HG03558 (cell line): ENCODE results near the gene FXYD2.
"Not testable (repeated sequence)": the region's sequence is repeated elsewhere in the genome, so short reads cannot be mapped to it uniquely, and the experiment has no call there.

Source experiments
- ATAC-seq: cut with Tn5 transposase; IDR thresholded peaks from one replicate; pipeline ENCODE4 v1.9.1; 2021; ENCODE audit warnings: moderate number of reproducible peaks; ENCODE audit not compliant: unreplicated experiment; ENCODE audit errors: extremely low read depth

Gene FXYD2

DNA sequence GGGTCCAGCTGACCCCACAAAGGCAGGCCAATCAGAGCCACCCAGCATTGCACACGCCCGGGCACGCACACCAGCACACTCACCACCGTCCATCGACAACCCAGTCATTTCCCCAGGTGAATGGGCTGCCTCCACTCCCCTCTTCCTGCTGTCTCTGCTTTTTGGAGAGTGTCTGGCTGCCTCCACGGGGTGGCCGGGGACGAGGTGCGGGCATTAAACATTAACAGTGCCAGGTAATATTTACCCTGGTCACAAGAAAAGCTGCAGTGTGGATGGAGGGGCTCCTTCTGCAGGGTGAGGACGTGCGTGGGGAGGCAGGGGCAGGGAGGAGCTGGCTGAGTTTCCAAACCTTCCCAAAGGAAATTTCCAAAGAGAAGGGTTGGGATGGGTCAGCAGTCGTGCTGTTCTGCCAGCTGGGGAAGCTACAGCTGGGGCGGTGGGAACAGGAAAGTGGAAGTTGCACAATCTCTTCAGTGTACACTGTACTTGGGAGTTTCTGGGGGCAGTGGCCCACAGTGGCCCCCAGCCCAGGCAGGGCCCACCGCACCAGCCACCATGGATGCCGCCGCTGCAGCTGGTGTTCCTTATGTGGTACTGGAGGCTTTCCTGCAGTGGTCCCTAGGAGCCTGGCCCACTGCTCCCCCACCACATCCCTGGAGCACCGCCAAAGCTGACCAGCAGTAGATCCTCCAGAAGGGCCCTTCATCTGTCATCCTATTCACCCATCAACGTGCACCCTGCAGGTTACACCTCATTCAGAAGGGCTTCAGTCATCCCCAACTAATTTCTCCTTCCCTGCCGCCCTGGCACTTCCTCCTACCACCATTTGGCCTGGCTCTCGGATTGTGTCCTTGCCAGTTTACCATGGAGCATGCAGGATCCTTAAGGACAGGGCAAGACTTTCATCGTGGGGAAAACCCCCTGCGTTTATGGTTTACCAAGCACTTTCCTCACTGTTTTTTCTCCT is at the start of gene FXYD2:
FXYD2 (minus strand) TSS at position 174 of the 967 bp plus-strand sequence; CDS start at position 108, 66 bp downstream.
- ATAC-seq = no peak

DNA sequence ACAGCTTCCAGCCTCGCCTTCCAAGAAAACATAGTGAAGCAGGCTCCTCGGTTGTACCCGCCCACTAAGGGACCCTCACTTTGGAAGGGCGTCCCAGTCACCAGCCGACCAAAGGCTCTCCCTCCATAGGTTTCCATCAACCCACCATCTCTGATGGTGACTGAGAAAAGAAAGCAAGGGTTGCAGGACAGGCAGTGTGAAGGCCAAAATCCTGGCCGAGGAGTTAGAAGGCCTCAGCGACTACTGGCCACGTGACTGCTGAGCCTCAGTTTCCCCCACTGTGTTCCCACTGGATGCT is 49.2 kb upstream of the FXYD2 start:
- ATAC-seq = no peak

DNA sequence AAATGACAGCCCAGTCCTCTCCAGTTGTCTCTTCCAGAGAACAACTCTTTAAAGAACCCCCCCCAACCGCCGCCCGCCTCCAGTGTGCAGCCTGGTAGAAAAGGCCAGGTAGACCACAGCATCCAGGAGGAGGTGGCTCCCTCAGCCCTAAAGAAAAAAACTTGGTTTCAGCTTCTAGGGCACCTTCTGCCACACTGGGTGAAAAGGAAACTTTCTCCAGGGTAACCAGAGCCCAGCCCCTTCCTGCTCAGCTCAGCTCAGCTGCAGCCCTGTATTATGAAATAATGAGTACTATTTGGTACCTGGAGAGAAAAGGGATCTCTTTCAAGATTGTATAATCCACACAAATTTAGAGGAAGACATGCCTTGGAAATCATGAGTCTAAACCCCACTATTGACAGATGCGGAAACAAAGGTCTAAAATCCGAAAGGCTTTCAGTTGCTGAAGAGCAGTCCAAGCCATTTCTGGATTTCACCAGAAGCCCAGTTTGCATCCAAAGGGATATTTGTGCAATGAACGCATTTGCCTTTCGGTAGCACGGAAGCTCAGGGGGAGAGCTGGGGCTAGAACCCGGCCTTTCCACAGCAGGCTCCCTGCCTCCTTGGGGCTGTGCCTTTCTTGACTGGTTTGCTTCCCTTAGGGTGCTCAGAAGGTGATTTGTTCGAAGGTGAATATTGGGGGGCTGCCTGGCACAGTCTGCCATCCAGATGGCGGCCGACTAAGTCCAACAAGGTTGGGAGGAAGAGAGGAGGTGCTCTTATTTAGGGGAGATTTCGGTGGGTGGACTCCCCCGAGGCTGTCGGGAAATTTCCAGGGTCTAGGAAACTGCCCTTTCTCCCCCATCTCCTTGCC is 48.7 kb upstream of the FXYD2 start:
- no peak for ATAC-seq

DNA sequence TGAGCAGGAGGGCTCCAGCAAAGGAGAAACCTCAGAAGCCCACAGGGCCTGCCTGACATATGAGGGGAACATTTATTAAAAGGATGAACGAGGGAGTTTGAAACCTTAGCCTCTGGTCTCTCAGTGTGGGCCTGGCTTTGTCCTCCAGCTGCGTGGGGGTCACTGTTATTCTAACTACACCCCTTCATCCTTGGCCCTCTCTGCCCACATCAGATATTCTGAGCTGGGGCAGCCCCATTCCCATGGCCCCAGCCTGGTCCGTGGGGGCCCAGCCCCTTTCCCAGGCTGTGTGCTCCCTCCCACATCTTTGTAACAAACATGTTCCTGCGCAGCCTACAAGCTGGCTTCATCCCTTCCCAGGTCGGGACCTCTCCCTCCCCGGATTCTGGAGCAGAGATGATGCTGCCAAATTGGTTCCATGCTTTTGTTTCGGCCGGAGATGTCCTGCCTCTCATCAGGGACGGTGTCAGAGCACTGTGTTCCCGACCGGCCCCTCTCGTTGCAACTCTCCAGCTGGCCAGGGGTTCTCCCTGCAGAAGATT is 47.9 kb upstream of the FXYD2 start:
- no peak for ATAC-seq

DNA sequence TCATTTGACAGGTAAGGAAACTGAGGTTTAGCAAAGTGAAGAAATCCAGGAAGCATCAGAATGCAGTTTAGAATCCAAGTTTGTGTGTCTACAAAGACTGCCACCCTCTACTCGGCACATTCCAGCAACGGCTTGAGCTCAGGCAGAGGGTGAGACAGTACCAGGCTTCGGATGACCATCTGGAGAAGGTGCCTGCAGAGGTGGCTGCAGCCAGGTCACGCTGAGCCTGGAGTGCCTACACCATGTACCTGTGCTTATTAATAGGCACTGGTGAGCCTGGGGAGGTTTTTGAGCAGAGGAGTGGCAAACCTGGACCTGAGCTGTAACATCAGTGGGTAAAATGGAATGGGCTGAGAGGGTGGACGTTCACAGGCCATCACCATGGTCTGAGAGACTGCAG is 47.2 kb upstream of the FXYD2 start:
- ATAC-seq = no peak

DNA sequence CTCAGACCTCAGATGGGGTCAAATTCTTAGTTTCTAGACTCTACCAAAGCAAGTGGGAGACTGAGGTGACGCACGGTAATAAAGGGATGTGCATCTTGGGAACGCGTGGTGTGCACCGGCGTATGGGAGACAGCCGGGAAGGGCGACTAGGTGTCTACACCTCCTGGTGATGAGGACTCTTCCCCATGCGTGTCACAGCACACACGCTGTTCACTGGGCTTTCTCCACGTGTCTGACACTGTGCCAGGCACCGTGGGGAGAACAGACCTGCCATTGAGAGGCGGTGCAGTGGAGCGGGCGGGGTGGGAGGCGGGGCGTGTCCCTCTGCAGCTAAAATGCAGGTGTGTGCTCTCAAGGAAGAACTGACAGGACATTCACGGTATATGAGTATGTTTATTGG is 46.6 kb upstream of the FXYD2 start:
- no peak for ATAC-seq

DNA sequence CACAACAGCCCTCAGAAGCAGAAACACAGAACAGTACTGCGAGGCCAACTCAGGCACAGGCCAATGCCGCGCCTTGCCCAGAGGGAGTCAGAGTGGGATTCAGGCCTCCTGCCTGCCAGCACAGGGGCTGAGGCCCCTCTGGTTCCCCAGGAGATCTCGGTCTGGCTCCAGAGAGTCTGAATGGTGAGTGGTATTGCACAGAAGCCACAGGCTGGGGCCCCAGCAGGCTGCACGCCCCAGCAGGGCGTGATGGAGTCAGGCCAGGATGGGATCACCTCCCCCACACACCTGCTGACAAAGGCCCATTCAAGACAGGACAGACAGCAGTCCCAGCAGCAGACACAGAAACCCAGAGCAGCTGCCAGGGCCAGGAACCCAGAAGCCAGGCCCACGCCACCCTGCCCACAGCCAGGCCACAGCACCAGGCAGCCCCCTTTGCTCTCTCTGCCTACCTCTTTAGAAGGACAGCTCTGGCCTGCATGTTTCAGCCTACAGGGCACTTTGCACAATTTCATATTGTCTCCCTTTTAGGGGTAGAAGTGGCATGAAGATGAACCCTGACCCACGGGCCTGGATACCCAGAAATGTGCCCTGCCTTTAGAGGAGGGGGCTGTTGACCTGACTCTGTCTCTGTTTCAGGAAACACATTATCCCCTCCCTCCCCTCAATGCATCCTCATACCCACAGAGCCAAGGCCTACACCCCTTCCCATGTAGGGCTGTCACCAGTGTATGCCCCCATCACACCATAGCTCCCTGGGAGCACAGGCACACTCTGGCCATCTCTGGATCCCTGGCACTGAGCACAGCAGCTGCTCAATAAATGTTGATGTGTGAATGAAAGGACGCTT is 45.8 kb upstream of the FXYD2 start:
- no peak for ATAC-seq

DNA sequence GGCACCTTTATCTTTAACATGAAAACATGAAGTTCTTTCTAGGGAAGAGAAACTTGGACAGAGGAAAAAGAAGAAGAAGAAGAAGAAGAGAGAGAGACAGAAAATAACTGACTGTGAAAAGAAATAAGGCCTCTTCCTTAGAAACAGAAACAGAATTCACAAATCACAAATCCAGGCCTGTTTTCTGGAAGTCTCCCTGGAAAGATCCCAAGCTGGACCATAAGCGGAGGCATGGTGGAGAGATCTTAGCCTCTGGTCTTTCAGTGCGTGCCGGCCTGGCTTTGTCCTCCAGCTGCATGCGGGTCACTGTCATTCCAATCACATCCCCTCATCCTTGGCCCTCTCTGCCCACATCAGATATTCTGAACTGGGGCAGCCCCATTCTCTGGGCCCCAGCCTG is 45.1 kb upstream of the FXYD2 start:
- no peak for ATAC-seq

DNA sequence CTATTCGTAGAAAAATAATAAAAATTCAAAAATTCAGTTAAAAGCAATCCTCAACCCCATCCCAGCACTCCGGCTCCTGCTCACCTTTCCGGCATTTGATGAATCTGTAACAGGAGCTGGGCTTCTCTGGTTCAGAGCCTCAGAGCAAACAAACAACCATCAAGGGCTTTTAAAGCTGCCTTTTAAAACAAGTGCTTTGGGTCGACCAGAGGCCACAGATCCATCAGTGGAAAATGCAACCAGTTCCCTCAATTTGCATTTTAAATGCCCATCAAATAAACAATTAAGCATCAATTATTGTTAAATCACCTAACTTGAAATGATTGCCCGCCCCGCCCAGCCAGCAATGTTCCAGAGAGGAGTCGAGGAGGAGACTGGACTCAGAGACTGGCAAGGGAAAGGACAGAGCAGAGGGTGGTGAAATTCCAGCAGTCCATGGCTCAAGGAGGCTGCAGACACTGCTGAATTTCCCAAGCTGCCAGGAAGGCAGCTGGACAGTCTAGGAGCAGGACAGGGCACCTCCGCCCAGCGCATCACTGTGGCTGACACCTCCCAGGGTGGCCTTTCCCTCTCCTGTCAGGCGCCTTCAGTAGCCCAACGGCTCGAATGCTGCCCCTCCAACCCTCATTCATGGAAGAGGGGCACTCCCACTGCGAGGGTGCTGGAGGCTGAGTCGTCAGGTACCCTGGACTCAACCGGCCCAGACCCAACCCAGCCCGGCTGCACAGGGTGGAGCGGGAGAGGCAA is 44.4 kb upstream of the FXYD2 start:
- ATAC-seq = no peak

DNA sequence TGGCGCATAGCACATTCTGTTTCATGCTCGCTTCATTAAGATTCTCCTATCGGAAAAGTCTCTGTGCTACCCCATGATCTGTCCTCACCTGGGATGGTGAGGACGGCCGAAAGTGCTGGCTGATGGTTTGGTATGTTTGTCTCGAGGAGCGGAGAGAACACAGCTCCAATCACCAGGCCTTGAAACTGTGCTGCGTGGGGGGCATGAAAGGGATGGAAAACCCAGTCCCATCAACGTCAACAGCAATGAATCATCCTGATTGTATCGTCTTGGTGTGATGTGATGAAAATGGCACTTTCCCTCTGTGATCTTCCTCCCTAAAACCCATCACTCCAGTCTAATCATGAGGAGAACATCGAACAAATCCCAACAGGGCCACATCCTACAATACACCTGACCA is 43.5 kb upstream of the FXYD2 start:
- no peak for ATAC-seq

DNA sequence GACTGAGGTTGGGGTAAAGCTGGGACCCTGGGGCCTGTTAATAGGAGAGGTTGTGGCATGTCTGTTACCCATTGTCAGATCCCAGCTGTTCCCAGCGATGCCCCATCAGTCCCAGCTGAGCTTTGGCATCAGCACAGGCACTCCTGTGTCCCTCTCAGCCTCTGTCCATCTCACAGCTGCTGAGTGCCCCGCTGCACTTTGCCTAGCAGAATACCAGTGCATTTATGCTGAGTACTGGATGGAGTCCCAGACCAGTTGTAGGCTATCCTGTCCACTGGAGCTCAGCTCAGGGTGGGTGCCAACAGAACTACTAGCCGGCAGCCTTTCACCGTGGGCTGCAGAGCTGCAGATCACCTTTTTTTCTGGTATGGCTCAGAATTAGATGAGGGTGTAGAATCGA is 42.0 kb upstream of the FXYD2 start:
- ATAC-seq = no peak

DNA sequence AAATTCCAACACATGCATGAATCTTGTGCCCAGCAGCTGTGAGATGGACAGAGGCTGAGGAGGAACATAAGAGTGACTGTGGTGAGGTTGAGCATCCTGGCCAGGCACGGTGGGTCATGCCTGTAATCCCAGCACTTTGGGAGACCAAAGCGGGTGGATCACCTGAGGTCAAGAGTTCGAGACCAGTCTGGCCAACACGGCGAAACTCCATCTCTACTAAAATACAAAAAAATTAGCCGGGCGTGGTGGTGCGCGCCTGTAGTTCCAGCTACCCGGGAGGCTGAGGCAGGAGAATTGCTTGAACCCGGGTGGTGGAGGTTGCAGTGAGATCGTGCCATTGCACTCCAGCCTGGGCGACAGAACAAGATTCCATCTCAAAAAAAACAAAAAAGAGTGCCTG is 41.0 kb upstream of the FXYD2 start:
- not testable (repeated sequence) for ATAC-seq

DNA sequence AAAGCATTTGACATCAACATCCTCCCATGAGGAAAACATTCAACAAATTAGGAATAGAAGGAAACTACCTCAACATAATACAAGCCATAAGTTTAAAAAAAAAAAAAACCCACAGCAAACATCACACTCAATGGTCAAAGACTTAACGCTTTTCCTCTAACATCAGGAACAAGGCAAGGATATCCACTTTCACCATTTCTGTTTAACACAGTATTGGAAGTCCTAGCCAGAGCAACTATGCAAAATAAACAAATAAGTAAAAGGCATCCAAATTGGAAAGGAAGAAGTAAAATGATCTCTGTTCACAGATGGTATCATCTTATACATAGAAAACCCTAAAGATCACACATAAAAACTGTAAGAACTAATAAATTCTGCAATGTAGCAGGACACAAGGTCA is 38.8 kb upstream of the FXYD2 start:
- no peak for ATAC-seq

DNA sequence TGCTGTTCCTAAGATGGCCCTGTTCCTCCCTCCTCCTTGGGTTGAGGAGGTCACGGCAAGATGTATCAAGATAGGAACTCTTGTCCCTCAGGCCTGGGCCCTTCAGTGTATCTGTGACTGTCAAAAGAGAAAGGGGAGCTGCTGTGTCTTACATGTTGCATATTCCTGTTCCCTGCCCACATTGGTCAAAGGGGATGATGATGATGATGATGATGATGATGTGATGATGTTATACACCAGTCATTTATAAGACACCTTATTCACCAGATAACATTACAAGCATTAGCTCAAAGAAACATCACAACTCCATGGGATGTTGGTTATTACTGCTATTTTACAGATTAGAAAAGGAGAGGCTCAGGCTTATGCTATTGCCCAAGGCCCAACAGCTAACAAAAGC is 38.2 kb upstream of the FXYD2 start:
- no peak for ATAC-seq

DNA sequence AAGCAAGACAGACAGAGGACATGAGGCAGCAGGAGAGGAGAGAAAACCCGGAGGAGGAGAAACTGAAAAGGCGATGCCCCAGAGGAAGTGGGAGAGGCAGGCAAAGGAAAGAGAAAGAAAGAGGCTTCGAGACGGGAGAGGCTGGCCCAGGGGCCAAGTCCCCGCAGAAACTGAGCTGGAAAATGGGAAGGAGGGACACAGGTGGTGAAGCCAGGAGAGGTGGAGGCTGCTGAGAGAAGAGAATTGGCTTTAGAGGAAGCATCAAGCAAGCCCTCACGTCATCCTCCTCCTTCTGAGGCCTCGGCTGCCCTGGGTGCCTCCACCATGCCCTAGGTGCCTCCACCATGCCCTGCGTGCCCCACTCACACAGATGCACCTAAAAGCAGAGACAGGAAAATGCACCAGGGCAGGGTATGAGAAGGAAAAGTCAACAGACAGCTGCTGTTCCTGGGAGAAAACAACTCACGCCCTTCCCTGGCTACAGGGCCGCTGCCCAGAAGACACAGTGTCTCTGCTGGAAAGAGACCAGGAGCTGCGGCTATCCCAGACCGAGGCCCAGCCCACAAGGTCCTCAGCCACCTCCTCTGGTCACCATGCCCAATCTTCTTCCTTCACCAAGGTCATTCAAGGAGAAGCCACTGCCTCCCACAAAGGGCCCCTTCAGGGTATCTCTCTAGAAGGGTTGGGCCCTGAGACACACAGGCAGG is 37.6 kb upstream of the FXYD2 start:
- ATAC-seq = no peak

DNA sequence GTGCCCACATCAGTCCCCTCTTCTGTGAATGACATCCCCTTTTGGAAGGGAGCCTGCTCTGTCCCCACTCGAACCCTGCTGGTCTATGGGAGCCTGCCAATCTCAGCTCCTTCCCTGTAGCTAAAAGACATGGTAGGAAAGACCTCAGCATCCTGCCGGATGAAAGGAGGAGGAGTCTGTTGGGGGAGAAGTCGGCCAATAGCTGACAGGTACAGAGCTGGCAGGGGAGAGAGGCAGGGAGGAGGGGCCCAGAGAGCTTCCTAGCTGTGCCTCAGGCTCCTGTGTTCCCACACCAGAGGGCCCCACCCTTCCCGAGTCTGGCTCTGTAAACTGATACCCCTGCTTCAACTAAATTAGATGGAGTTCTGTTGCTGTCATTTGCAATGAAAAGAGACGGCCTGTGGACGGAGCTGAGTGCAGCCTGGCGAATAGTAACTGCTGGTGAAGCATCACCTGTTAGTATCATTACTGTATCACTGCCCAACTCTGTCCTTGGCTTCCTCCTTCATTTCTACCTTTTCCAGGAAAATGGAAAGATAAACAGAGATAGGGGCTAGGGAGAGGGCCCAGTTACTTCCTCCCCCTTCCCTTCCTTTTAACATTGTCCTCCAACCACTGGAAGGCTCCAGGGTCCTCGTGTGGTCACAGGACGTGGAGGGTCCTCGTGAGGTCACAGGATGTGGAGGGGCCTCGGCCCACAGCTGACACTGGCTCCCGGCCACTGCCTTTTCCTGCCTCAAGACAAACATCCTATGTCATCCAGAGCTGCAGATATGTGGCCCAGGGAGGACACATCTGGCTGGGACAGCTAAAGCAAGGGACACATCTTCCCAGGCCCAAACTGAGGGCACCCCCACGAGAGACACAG is 36.8 kb upstream of the FXYD2 start:
- no peak for ATAC-seq

DNA sequence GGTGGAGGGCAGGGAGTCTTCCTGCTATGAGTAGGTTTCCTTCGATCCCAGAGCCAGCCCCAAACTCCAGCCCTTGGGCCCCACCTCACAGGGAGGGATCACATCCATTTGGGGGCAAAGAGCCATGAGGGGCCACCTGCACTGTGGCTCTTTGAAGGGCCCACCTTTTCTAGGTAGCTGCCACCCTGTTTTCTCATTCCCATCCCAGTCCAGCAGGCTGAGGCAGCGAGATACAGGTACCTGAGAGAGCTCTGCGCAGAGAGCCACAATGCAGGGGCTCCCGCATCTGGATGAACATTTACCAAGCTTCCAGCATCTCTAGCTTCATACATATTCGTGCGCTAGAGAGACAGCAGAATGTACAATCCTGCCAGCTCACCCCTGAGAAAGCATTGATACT is 35.6 kb upstream of the FXYD2 start:
- no peak for ATAC-seq

DNA sequence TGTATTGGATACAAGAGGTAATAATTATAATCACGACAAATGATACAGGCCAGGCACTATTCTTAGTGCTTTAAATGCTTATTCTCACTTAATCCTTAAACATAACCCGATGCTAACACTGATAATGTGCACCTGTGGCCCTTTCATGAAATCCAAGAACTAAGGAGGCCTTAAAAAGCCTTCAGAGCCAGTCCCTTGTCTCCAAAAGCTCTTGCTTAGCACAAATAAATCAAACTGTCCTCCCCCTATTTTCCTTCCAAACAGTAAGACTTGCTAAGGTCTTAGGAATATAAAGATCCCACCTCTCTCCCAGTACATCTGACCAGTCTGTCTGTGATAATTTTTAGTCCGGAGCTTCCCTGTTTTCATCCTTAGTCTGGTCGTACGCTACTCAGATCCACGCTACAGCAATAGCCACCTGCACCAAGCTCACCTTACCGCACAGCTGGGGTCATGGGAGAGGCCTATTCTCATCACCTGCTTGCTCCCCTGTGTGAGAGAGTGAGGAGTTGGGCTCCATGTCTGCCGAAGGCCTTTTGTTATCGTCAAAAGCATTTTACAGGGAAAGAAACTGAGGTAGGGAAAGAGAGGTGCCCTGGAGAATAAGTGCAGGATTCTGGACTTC is 35.1 kb upstream of the FXYD2 start:
- no peak for ATAC-seq
